ENCODE measurements around the gene FBXW4.

The FBXW4 gene

GRCh38 chr10:101712997-101713396, 18.0 kb upstream of the FBXW4 start:
- Mint-ChIP-seq H3K4me1 (ENCODE audit: low read depth) (peaks cover 16% of the 10 kb centered on the region), H3K9me3 (no peaks in the 10 kb centered on the region), H3K4me3 (no peak overlapping the region), H3K27ac (no peak overlapping the region), H3K36me3 (ENCODE audit: low read depth) (no peaks in the 10 kb centered on the region), H3K27me3 (peaks cover 30% of the 10 kb centered on the region)
- no peak for DNase-seq

GRCh38 chr10:101710793-101711192, 15.8 kb upstream of the FBXW4 start:
- Mint-ChIP-seq H3K27ac (no peak overlapping the region), H3K36me3 (ENCODE audit: low read depth) (no peaks in the 10 kb centered on the region), H3K27me3 (peaks cover 46% of the 10 kb centered on the region), H3K4me1 (ENCODE audit: low read depth) (peaks cover 6% of the 10 kb centered on the region), H3K4me3 (no peak overlapping the region), H3K9me3 (no peaks in the 10 kb centered on the region)
- no peak for DNase-seq

GRCh38 chr10:101710059-101710695, 15.2 kb upstream of the FBXW4 start:
- Mint-ChIP-seq H3K27me3 (peaks cover 50% of the 10 kb centered on the region), H3K4me3 (no peak overlapping the region), H3K36me3 (ENCODE audit: low read depth) (no peaks in the 10 kb centered on the region), H3K9me3 (no peaks in the 10 kb centered on the region), H3K27ac (no peak overlapping the region), H3K4me1 (ENCODE audit: low read depth) (peaks cover 6% of the 10 kb centered on the region)
- DNase-seq = no peak

DNA sequence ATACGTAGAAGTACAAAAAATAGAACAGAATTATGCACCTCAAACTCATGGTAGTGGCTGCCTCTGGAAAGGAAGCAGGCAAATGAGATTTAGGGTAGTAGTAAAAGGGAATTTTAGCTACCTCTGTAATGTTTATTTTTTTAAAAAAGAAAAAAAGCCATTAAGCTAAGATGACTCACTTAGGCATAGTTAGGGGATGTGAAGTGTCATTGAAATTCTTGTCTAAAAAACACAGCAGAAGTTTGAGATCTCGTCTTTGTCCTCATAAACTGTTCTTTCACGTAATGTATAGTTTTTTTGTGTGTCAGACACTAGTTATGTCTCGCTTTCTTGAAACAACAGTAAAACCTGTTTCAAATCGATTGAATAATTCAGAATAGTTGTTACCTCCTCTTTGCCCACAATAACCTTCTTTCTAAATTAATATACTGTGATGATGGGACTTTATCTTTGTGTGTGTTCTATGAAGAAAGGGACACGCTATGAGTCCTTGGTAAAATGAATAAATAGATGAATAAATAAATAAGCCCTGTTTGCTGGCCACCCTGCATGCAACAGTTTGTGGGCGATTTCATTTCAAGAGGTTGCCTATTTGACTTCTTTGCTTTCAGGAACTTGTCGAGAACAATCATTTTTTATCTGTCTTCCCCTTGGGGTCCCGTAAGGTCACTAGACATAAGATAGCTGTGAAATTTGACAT, 14.5 kb upstream of the FBXW4 start:
- no peaks in the 10 kb centered on the region for H3K36me3 Mint-ChIP-seq (ENCODE audit: low read depth)
- H3K27me3 Mint-ChIP-seq = peaks cover 57% of the 10 kb centered on the region

GRCh38 chr10:101708870-101709269, 13.9 kb upstream of the FBXW4 start:
- H3K4me1 Mint-ChIP-seq (ENCODE audit: low read depth) = peaks cover 14% of the 10 kb centered on the region
- H3K4me3 Mint-ChIP-seq = no peak overlapping the region
- no peaks in the 10 kb centered on the region for H3K36me3 Mint-ChIP-seq (ENCODE audit: low read depth)
- H3K27ac Mint-ChIP-seq = no peak overlapping the region
- no peaks in the 10 kb centered on the region for H3K9me3 Mint-ChIP-seq
- DNase-seq = no peak
- H3K27me3 Mint-ChIP-seq = peaks cover 57% of the 10 kb centered on the region

More for the DNA sequence above, 14.5 kb upstream of the FBXW4 start:
- Mint-ChIP-seq H3K9me3 (no peaks in the 10 kb centered on the region), H3K4me1 (ENCODE audit: low read depth) (peaks cover 9% of the 10 kb centered on the region), H3K27ac (no peak overlapping the region), H3K4me3 (no peak overlapping the region)
- DNase-seq = no peak

GRCh38 chr10:101708073-101708472, 13.1 kb upstream of the FBXW4 start:
- DNase-seq = no peak
- H3K27me3 Mint-ChIP-seq = peaks cover 57% of the 10 kb centered on the region
- peaks cover 19% of the 10 kb centered on the region for H3K4me1 Mint-ChIP-seq (ENCODE audit: low read depth)
- no peaks in the 10 kb centered on the region for H3K36me3 Mint-ChIP-seq (ENCODE audit: low read depth)
- H3K4me3 Mint-ChIP-seq = no peak overlapping the region
- H3K9me3 Mint-ChIP-seq = no peaks in the 10 kb centered on the region
- H3K27ac Mint-ChIP-seq = no peak overlapping the region

DNA sequence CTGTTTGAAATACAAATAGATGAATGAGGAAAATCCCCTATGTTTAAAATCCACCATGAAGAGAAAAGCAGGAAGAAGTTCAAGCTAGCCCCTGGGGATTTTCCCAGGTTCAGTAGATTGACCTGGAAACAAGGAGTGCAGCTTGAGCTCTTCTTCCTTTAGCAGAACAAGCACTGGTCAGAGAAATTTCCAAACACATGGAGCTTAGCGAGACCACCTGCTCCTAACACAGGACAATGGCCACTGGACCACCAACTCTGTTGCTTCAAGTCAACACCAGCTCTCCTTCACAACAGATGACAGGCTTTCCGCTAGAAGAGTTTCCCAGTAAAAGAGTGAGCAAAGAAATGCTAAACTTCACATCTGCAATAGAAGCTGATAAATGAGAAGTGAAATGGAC, 9.4 kb upstream of the FBXW4 start:
- Mint-ChIP-seq H3K36me3 (ENCODE audit: low read depth) (peaks cover 7% of the 10 kb centered on the region), H3K9me3 (no peaks in the 10 kb centered on the region), H3K4me3 (no peak overlapping the region), H3K4me1 (ENCODE audit: low read depth) (peaks cover 27% of the 10 kb centered on the region), H3K27me3 (peaks cover 47% of the 10 kb centered on the region), H3K27ac (no peak overlapping the region)
- no peak for DNase-seq

GRCh38 chr10:101696632-101697031, 1.7 kb upstream of the FBXW4 start:
- no peak for DNase-seq
- Mint-ChIP-seq H3K9me3 (no peaks in the 10 kb centered on the region), H3K27me3 (no peaks in the 10 kb centered on the region), H3K36me3 (ENCODE audit: low read depth) (peaks cover 35% of the 10 kb centered on the region), H3K4me3 (no peak overlapping the region), H3K27ac (no peak overlapping the region), H3K4me1 (ENCODE audit: low read depth) (peaks cover 25% of the 10 kb centered on the region)

GRCh38 chr10:101695404-101695890, 477 bp upstream of the FBXW4 start:
- no peak for DNase-seq
- Mint-ChIP-seq H3K9me3 (no peaks in the 10 kb centered on the region), H3K36me3 (ENCODE audit: low read depth) (peaks cover 34% of the 10 kb centered on the region), H3K27ac (peak overlapping the region; percentile 85), H3K4me1 (ENCODE audit: low read depth) (peaks cover 36% of the 10 kb centered on the region), H3K4me3 (peak overlapping the region; percentile 77), H3K27me3 (no peaks in the 10 kb centered on the region)

GRCh38 chr10:101693978-101694673, 844 bp downstream of the FBXW4 start:
- H3K9me3 Mint-ChIP-seq = no peaks in the 10 kb centered on the region
- H3K27me3 Mint-ChIP-seq = no peaks in the 10 kb centered on the region
- H3K36me3 Mint-ChIP-seq (ENCODE audit: low read depth) = peaks cover 31% of the 10 kb centered on the region
- peaks cover 50% of the 10 kb centered on the region for H3K4me1 Mint-ChIP-seq (ENCODE audit: low read depth)
- DNase-seq = peak; percentile 85
- H3K27ac Mint-ChIP-seq = peak overlapping the region; percentile 98
- peak overlapping the region; percentile 94 for H3K4me3 Mint-ChIP-seq

DNA sequence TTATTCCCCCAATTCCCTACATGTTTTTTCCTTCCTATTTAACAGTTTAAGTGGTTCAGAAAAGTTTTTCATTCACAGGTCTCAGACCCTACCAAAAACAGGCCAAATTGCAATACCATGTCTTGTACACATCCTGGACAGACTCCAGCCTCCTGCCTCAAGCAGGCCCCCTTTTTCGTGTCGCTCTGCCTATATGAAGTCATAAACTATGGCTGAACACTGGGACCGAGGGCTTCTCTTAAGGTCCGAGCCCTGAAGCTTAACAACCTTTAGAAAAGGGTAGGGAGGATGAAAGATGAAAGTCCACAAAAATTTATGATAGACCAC, 1.4 kb downstream of the FBXW4 start:
- H3K27ac Mint-ChIP-seq = peak overlapping the region; percentile 98
- H3K4me1 Mint-ChIP-seq (ENCODE audit: low read depth) = peaks cover 55% of the 10 kb centered on the region
- peaks cover 36% of the 10 kb centered on the region for H3K36me3 Mint-ChIP-seq (ENCODE audit: low read depth)
- DNase-seq = no peak
- no peaks in the 10 kb centered on the region for H3K9me3 Mint-ChIP-seq
- peak overlapping the region; percentile 94 for H3K4me3 Mint-ChIP-seq
- H3K27me3 Mint-ChIP-seq = no peaks in the 10 kb centered on the region

DNA sequence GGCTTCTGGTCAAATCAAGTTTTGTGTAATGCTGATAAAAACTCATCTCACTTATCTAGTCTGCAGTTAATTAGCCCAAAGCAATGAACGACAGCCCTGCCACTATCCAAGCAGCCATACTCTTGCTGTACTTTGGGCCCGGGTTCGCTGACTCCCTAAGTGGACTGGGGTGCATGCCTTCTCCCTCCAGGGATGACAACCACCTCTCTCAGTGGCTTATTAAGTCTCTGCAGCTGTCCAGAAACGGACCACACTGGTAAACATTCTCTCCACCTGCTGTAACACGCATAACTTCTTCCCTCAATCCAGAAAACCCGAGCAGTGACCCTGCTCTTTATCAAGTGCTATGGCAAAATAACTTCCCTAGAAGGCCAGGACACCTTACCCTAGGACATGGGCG, 3.9 kb downstream of the FBXW4 start:
- Mint-ChIP-seq H3K36me3 (ENCODE audit: low read depth) (peaks cover 44% of the 10 kb centered on the region), H3K9me3 (no peaks in the 10 kb centered on the region), H3K27ac (no peak overlapping the region), H3K4me1 (ENCODE audit: low read depth) (peaks cover 72% of the 10 kb centered on the region), H3K27me3 (no peaks in the 10 kb centered on the region), H3K4me3 (no peak overlapping the region)
- no peak for DNase-seq

- Mint-ChIP-seq H3K36me3 (ENCODE audit: low read depth) (peaks cover 44% of the 10 kb centered on the region), H3K4me1 (ENCODE audit: low read depth) (peaks cover 73% of the 10 kb centered on the region), H3K9me3 (no peaks in the 10 kb centered on the region), H3K27ac (no peak overlapping the region), H3K27me3 (no peaks in the 10 kb centered on the region), H3K4me3 (no peak overlapping the region)
- DNase-seq = no peak
Observed at GRCh38 chr10:101690461-101690860, 4.5 kb downstream of the FBXW4 start.

GRCh38 chr10:101687071-101687658, 7.8 kb downstream of the FBXW4 start:
- Mint-ChIP-seq H3K27ac (no peak overlapping the region), H3K36me3 (ENCODE audit: low read depth) (peaks cover 29% of the 10 kb centered on the region), H3K4me3 (no peak overlapping the region), H3K9me3 (no peaks in the 10 kb centered on the region), H3K27me3 (no peaks in the 10 kb centered on the region), H3K4me1 (ENCODE audit: low read depth) (peaks cover 84% of the 10 kb centered on the region)
- no peak for DNase-seq

Measured in activated T-cell treated with anti-CD3 and anti-CD28 coated beads, Interleukin-2, amount 50 U/mL, for 24 hours (primary cell).